GM10266 (cell line): Measurements from ENCODE around the gene KRT76.

Source experiments
- DNase-seq: peaks from one replicate; pipeline ENCODE4 v3.0.0; 2012; ENCODE audit errors: extremely low spot score
- CTCF ChIP-seq: IDR thresholded peaks from 2 replicates; pipeline ENCODE4 v1.5.1; 2012; ENCODE audit warnings: mild to moderate bottlenecking, low read depth; ENCODE audit not compliant: control insufficient read depth, insufficient read depth; ENCODE audit errors: missing control alignments

Gene KRT76

GRCh38 chr12:52721838-52722470 is 55.2 kb downstream of the KRT76 start:
- DNase-seq = no peak

GRCh38 chr12:52720365-52720886 is 56.7 kb downstream of the KRT76 start:
- no peak for TF ChIP-seq CTCF
- DNase-seq = no peak

More at GRCh38 chr12:52721838-52722470, 55.2 kb downstream of the KRT76 start:
- no peak for TF ChIP-seq CTCF
